ENCODE results near the gene SLC46A2. TPM values are rescaled to one million over a fixed set of nuclear protein-coding genes. Genes with fewer than 3 reads are reported as not detected.

The SLC46A2 gene
- total and polyA plus RNA-seq, 8 donors: 0.18 to 0.37 TPM; not detected in 6

DNA sequence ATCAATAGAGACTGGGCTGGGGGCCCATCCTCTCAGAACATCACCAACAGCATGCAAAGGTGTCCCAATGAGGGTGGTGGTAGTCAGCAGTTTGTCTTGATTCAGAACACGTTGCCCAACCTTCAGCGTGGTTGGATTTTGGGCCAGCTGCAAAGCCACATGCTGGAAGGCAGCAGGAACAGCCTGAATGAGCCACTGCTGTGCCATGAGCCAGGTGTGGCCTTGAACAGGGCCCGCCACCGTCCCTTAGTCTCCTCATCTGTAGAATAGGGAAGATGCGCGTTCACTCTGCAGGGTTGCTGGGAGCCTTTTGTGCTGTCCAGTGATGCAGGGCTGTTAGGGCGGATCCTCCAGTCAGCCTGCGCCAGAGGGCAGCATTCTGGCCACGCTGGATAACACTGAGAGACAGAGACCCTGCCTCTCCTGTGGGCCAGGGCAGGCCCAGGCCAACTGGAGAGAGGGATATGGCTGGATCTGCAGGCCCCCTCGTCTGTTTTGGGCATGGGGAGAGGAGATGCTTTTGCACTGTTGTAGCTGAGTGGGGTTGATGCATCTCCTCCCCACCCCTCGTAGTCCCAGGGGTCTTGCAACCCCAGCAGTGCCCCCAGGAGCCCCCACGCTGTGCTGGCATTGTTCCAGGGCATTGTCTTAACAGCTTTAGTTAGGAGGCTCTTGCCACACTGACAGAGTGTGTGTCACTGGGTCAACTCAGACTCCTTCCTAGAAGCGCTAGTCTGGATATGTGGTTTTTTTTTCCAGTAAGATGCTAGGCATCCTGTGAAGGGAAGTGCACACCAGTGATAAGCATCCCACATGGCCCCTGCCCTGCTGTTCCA is 42.1 kb downstream of the SLC46A2 start:
- Histone ChIP-seq H3K27me3 (no peaks in the 10 kb centered on the region), H3K4me3 (no peak overlapping the region), H3K9me3 (no peaks in the 10 kb centered on the region), H3K36me3 (no peaks in the 10 kb centered on the region), H3K27ac (no peak overlapping the region), H3K4me1 (peaks cover 0 to 5% (median 4%) of the 10 kb centered on the region in 3 donors)
- FAIRE-seq (no peak), ATAC-seq (no peak), DNase-seq (no peak)
- TF ChIP-seq CTCF (IDR thresholded peaks at IDR 0.05): no peak
- 83 to 90% methylated on average over 13 of the region's 13 CpGs for WGBS, 2 donors
- intact Hi-C loops (cut with DNase I): no loop called here

DNA sequence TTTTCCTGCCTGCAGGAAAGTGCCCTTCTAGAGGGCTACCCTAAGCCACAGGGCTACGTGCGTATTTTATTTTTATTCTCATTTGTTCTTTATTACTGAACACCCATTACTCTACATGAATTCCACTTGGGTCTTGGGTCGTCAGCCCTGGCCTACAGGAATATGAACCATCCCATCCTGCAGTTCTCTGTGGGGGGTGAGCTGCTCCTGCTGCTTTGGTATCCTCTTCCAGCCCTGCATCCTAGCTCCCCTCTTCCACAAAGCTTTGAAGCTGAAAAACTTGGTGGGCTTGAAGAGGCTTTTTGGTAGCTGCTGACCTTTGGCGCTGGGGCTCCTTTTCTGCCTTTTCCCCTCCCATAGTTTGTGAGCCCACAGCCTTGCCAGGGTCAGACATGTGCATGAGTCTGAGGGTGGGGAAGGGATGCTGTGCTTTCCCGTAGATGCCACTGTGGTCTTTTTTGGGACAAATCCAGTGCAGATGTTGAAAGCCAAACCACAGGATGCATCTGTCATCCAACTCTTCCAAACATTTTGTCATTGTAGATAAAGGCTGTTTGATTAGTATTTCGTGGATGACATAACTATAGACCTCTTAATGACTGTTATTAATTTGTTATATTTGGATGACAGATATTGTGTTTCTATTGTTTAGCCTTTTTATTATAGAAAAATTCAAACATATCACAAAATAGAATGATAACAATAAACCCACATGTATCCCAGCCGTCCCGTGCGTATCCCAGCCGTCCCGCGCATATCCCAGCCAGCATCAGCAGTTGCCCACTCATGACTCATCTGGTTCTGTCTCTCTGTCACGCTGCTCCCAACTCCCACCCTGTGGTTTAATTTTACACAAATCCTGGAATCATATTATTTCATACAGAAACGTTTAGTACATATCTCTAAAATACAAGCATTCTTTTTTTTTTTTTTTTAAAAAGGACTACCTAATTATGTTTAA is 43.9 kb downstream of the SLC46A2 start:
- 82 to 86% methylated on average over 14 of the region's 14 CpGs for WGBS, 2 donors
- intact Hi-C loops (cut with DNase I): no loop called here
- Histone ChIP-seq H3K4me1 (peaks cover 0 to 5% (median 4%) of the 10 kb centered on the region in 3 donors), H3K9me3 (no peaks in the 10 kb centered on the region), H3K4me3 (no peak overlapping the region), H3K27ac (no peak overlapping the region), H3K27me3 (no peaks in the 10 kb centered on the region), H3K36me3 (no peaks in the 10 kb centered on the region)
- DNase-seq (no peak), FAIRE-seq (no peak), ATAC-seq (no peak)
- TF ChIP-seq CTCF (IDR thresholded peaks at IDR 0.05): no peak

- Histone ChIP-seq H3K4me1 (peaks cover 0 to 5% (median 4%) of the 10 kb centered on the region in 3 donors), H3K9me3 (no peaks in the 10 kb centered on the region), H3K4me3 (no peak overlapping the region), H3K27me3 (no peaks in the 10 kb centered on the region), H3K36me3 (no peaks in the 10 kb centered on the region), H3K27ac (no peak overlapping the region)
- TF ChIP-seq CTCF (IDR thresholded peaks at IDR 0.05): peak; percentile 94 to 96 (median 96)
- ATAC-seq: peak; percentile 82 to 96 (median 92)
- intact Hi-C loops (cut with DNase I): no loop called here
- FAIRE-seq: peak; percentile 49
- DNase-seq: peak; percentile 49 to 93 (median 80)
- 22 to 29% methylated on average over 15 of the region's 15 CpGs for WGBS, 2 donors
Measured at GRCh38 chr9:112844771-112845542, 45.7 kb downstream of the SLC46A2 start.

DNA sequence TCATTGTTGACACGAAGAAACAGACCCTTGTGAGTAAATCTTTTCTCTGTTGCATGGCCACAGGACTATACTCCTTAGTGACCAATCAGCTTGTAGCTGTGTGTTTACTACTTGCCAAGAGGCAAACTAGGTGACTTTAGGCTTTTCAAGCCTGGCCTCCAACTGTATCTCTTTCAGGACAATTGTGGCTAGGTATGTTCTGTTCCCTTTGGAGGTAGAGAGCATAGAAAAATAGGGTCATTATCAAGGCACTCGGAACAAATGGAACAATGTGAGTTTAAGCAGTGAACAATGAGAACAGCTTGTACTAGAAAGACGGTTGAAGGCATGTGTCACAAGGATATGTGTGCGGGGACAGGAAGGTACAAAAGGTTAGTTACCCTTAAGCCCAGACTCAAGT is 48.1 kb downstream of the SLC46A2 start:
- 88 to 91% methylated on average over 4 of the region's 4 CpGs for WGBS, 2 donors
- intact Hi-C loops (cut with DNase I): no loop called here

More for the DNA sequence above, 48.1 kb downstream of the SLC46A2 start:
- Histone ChIP-seq H3K4me1 (peaks cover 0 to 5% (median 4%) of the 10 kb centered on the region in 3 donors), H3K27ac (no peak overlapping the region), H3K36me3 (peaks cover 0 to 9% (median 0%) of the 10 kb centered on the region in 3 donors), H3K9me3 (no peaks in the 10 kb centered on the region), H3K4me3 (no peak overlapping the region), H3K27me3 (no peaks in the 10 kb centered on the region)
- FAIRE-seq: no peak
- DNase-seq: no peak
- TF ChIP-seq CTCF (IDR thresholded peaks at IDR 0.05): no peak
- no peak for ATAC-seq
